Trophoblast cell (in vitro differentiated cells and primary cell): ENCODE measurements around the gene KIRREL2.

ENCODE experiments used
- DNase-seq, 2 donors: peaks; one replicate each; pipeline ENCODE4 v3.0.0-alpha.2; 2016
- H2AFZ ChIP-seq: 2 replicates; pipeline ENCODE4 v1.6.1; 2013; ENCODE audit warnings: low read length, moderate library complexity, mild to moderate bottlenecking; ENCODE audit not compliant: insufficient read depth, poor library complexity
- H2AK5ac ChIP-seq: 2 replicates; pipeline ENCODE4 v1.6.1; 2013; ENCODE audit warnings: mild to moderate bottlenecking, low read length
- H2BK120ac ChIP-seq: 2 replicates; pipeline ENCODE4 v1.6.1; 2013; ENCODE audit warnings: low read length, mild to moderate bottlenecking, moderate library complexity; ENCODE audit not compliant: insufficient read depth, poor library complexity
- H2BK12ac ChIP-seq: 2 replicates; pipeline ENCODE4 v1.6.1; 2013; ENCODE audit warnings: mild to moderate bottlenecking, low read length, moderate library complexity
- H2BK5ac ChIP-seq: 2 replicates; pipeline ENCODE4 v1.6.1; 2013; ENCODE audit warnings: low read length, low read depth, moderate library complexity, mild to moderate bottlenecking; ENCODE audit not compliant: poor library complexity
- H3K14ac ChIP-seq: 2 replicates; pipeline ENCODE4 v1.6.1; 2013; ENCODE audit warnings: mild to moderate bottlenecking, low read length
- H3K18ac ChIP-seq: 2 replicates; pipeline ENCODE4 v1.6.1; 2013; ENCODE audit warnings: mild to moderate bottlenecking, low read length
- H3K23ac ChIP-seq: 2 replicates; pipeline ENCODE4 v1.6.1; 2013; ENCODE audit warnings: low read length
- H3K27ac ChIP-seq: 2 replicates; pipeline ENCODE4 v1.5.1; 2013; ENCODE audit warnings: low read depth, mild to moderate bottlenecking, inconsistent platforms, low read length, moderate library complexity
- H3K27me3 ChIP-seq: 2 replicates; pipeline ENCODE4 v1.6.1; 2013; ENCODE audit warnings: inconsistent platforms, mild to moderate bottlenecking, low read length, moderate library complexity; ENCODE audit not compliant: insufficient read depth
- H3K36me3 ChIP-seq, 2 experiments: 1 replicate in 1 of 2; 2 replicates in 1 of 2; pipeline ENCODE4 v1.6.1; 2013; ENCODE audit warnings: low read length in 2 of 2, mild to moderate bottlenecking in 2 of 2, moderate library complexity in 1 of 2; ENCODE audit not compliant: insufficient read depth in 2 of 2, control insufficient read depth in 1 of 2
- H3K4ac ChIP-seq: 2 replicates; pipeline ENCODE4 v1.6.1; 2013; ENCODE audit warnings: low read depth, mild to moderate bottlenecking, low read length, moderate library complexity
- H3K4me1 ChIP-seq, 2 experiments: 1 replicate in 1 of 2; 2 replicates in 1 of 2; pipeline ENCODE4 v1.6.1; 2013; ENCODE audit warnings: low read length in 2 of 2, mild to moderate bottlenecking in 2 of 2, moderate library complexity in 1 of 2; ENCODE audit not compliant: insufficient read depth in 2 of 2, control insufficient read depth in 1 of 2
- H3K4me2 ChIP-seq: 2 replicates; pipeline ENCODE4 v1.6.1; 2013; ENCODE audit warnings: inconsistent platforms, mild to moderate bottlenecking, low read length, moderate library complexity
- H3K4me3 ChIP-seq: 2 replicates; pipeline ENCODE4 v1.5.1; 2013; ENCODE audit warnings: mild to moderate bottlenecking, low read depth, low read length, inconsistent platforms
- H3K79me1 ChIP-seq: one replicate; pipeline ENCODE4 v1.6.1; 2013; ENCODE audit warnings: low read length
- H3K79me2 ChIP-seq: 2 replicates; pipeline ENCODE4 v1.6.1; 2013; ENCODE audit warnings: low read length, mild to moderate bottlenecking; ENCODE audit not compliant: control insufficient read depth, insufficient read depth, poor library complexity
- H3K9ac ChIP-seq: 2 replicates; pipeline ENCODE4 v1.6.1; 2013; ENCODE audit warnings: mild to moderate bottlenecking, low read length
- H3K9me3 ChIP-seq: 2 replicates; pipeline ENCODE4 v1.6.1; 2013; ENCODE audit warnings: low read depth, mild to moderate bottlenecking, control low read depth, inconsistent platforms, low read length; ENCODE audit not compliant: insufficient read depth
- H4K12ac ChIP-seq: 2 replicates; pipeline ENCODE4 v1.6.1; 2013; ENCODE audit warnings: low read depth, mild to moderate bottlenecking, low read length, moderate library complexity
- H4K8ac ChIP-seq: 2 replicates; pipeline ENCODE4 v1.6.1; 2013; ENCODE audit warnings: low read depth, mild to moderate bottlenecking, low read length, moderate library complexity
- H4K91ac ChIP-seq: one replicate; pipeline ENCODE4 v1.6.1; 2013; ENCODE audit warnings: low read depth, mild to moderate bottlenecking, low read length, moderate library complexity
- WGBS: extraction: QIAGEN DNeasy Blood & Tissue Kit; methylation state at CpG from one replicate; pipeline ENCODE4 v1.1.7; 2013; ENCODE audit warnings: missing lambda C conversion rate; ENCODE audit not compliant: insufficient read length, insufficient coverage; ENCODE audit errors: extremely low coverage; 5-methylcytosine and 5-hydroxymethylcytosine counted together

Gene KIRREL2

DNA sequence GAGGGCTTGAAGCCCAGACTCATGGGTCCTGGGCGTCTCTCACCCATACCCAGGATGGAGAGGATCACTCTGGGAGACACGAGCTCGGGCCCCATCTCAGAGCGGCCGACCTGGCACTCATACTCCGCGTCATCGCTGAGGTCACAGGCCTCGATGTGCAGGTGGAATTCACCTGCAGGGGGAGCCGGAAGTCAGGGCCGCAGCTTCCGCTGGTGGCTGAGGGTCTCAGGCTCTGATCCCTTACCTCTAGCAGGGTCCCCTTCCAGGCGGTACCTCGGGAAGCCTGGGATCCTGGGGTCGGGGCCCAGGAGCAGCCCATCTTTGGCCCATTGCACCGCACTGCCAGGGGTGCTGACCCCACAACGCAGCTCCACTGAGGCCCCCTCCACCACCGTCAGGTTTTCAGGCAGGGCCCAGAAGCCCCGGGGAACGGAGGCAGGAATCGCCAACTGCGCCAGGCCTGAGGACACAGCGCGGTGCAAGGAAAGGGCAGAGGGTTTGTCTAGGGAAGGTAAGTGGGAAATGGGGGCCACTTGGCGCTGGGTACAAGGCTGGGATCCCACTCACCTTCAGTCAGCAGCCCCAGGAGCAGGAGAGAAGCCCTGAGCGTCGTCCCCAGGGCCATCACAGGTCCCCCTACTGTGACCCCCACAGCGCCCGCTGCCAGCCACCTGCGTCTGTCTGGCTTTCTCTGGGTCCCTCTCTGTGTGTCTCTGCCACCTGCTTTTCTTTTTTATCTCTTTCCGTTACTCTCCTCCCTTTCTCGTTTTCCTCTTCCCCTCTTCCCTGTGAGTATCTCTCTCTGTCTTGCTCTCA is 5.3 kb upstream of the KIRREL2 start:
- no peak overlapping the region for H4K12ac ChIP-seq
- H3K4me2 ChIP-seq, result no peak overlapping the region
- H3K23ac ChIP-seq, result no peak overlapping the region
- no peak for DNase-seq
- no peak overlapping the region for H3K9ac ChIP-seq
- H3K79me2 ChIP-seq, result no peaks in the 10 kb centered on the region
- no peak overlapping the region for H3K14ac ChIP-seq
- H2BK120ac ChIP-seq, result no peak overlapping the region
- no peaks in the 10 kb centered on the region for H3K79me1 ChIP-seq
- no peak overlapping the region for H2BK12ac ChIP-seq
- peaks cover 16% of the 10 kb centered on the region for H3K27me3 ChIP-seq
- no peak overlapping the region for H3K4ac ChIP-seq
- no peak overlapping the region for H4K8ac ChIP-seq
- H3K4me1 ChIP-seq, result peaks cover 0 to 3% of the 10 kb centered on the region in 2 experiments
- no peak overlapping the region for H2AK5ac ChIP-seq
- H3K9me3 ChIP-seq, result no peaks in the 10 kb centered on the region
- WGBS, result no CpG with 5 or more reads among the region's 32 CpGs
- H4K91ac ChIP-seq, result no peak overlapping the region
- H3K36me3 ChIP-seq, result no peaks in the 10 kb centered on the region
- H3K27ac ChIP-seq, result no peak overlapping the region
- H3K18ac ChIP-seq, result no peak overlapping the region
- no peak overlapping the region for H3K4me3 ChIP-seq
- H2BK5ac ChIP-seq, result no peak overlapping the region
- H2AFZ ChIP-seq, result no peak overlapping the region

DNA sequence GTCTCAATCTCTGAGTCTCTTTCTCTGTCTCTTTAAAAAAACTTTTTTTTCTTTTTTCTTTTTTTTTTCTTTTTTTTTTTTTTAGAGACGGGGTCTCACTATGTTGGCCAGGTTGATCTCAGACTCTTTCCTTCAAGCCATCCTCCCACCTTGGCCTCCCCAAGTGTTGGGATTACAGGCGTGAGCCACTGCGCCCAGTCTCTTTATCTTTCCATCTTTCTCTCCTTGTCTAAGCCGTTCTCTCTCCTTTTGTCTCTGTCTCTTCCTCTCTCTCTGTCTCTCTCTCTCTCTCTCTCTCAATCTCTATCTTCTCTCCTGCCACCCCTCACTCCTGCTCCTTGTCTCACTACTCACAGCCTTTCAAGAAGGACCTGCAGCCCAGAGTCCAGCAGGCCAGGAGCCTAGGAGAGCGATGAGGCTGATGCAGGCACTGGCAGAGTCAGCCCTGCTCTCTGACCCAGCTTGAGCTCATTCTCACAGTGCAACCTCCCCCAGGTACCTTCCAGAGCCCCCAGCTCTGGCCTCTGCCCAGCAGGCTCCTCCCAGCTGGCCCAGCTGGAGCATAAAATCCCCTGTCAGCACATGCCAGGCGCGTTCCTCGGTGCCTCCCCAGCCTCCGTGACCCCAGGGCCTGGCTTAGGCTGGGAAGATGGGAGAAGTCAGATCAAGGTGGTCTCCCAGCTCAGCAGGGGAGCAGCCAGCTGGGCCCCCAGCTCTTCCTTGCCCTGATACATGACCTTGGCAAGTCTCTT is 4.5 kb upstream of the KIRREL2 start, which contains the start of gene NPHS1:
Gene NPHS1, minus strand, starts transcription at position 476 of the 752 bp plus-strand sequence. CDS start 667 bp downstream, outside the sequence.
- H2AFZ ChIP-seq, result no peak within 1 kb of the TSS
- H4K12ac ChIP-seq, result no peak within 1 kb of the TSS
- no peak within 1 kb of the TSS for H3K27ac ChIP-seq
- no CpG with 5 or more reads among the region's 9 CpGs for WGBS
- no peaks in the 10 kb centered on the region for H3K36me3 ChIP-seq
- no peak within 1 kb of the TSS for H3K23ac ChIP-seq
- H4K91ac ChIP-seq, result no peak within 1 kb of the TSS
- no peaks in the 10 kb centered on the region for H3K79me1 ChIP-seq
- H4K8ac ChIP-seq, result no peak within 1 kb of the TSS
- H3K4me1 ChIP-seq, result peaks cover 0 to 3% of the 10 kb centered on the region in 2 experiments
- H3K18ac ChIP-seq, result no peak within 1 kb of the TSS
- no peak for DNase-seq
- no peak within 1 kb of the TSS for H3K4me3 ChIP-seq
- no peaks in the 10 kb centered on the region for H3K79me2 ChIP-seq
- no peak within 1 kb of the TSS for H3K4ac ChIP-seq
- H3K14ac ChIP-seq, result no peak within 1 kb of the TSS
- H3K4me2 ChIP-seq, result no peak within 1 kb of the TSS
- no peak within 1 kb of the TSS for H3K9ac ChIP-seq
- H2BK120ac ChIP-seq, result no peak within 1 kb of the TSS
- H3K27me3 ChIP-seq, result peaks cover 23% of the 10 kb centered on the region
- no peak within 1 kb of the TSS for H2BK5ac ChIP-seq
- peaks cover under 1% of the 10 kb centered on the region for H3K9me3 ChIP-seq
- H2AK5ac ChIP-seq, result no peak within 1 kb of the TSS
- no peak within 1 kb of the TSS for H2BK12ac ChIP-seq

DNA sequence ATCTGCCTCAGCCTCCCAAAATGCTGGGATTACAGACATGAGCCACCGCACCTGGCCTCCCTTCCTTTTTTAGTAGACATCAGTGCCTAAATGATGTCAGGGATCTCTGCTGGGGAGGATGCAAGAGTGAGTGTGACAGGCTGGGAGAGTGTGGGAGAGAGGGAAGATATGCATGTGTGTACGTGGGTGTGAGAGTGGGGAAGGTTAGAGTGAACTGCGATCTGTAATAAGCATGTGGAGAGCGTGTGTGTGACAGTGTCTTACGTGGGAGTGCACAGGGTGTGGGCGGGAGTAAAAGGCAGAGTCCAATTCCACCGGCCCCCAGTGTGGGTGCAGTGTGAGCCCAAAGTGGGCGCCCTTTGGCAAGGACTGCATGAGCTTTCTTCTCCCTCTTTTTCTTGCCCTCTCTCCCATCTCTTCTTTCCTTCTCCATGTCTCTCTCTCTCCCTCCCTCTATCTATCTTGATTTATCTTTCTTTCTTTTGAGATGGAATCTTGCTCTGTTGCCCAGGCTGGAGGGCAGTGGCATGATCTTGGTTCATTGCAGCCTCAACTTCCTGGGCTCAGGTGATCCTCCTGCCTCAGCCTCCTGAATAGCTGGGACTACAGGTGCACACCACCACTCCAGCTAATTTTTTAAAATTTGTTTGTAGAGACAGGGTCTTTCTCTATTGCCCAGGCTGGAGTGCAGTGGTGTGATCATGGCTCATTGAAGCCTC is 3.5 kb upstream of the KIRREL2 start:
- no peaks in the 10 kb centered on the region for H3K79me1 ChIP-seq
- H4K8ac ChIP-seq, result no peak overlapping the region
- no peak overlapping the region for H3K27ac ChIP-seq
- H3K18ac ChIP-seq, result no peak overlapping the region
- H3K4me3 ChIP-seq, result no peak overlapping the region
- H3K9me3 ChIP-seq, result peaks cover 2% of the 10 kb centered on the region
- no peak overlapping the region for H3K9ac ChIP-seq
- no peak overlapping the region for H3K4ac ChIP-seq
- no peak overlapping the region for H4K91ac ChIP-seq
- no peak for DNase-seq
- no peak overlapping the region for H3K14ac ChIP-seq
- H2AK5ac ChIP-seq, result no peak overlapping the region
- H2BK120ac ChIP-seq, result no peak overlapping the region
- no peak overlapping the region for H2BK5ac ChIP-seq
- no peak overlapping the region for H3K4me2 ChIP-seq
- H3K79me2 ChIP-seq, result no peaks in the 10 kb centered on the region
- no peak overlapping the region for H2AFZ ChIP-seq
- H3K23ac ChIP-seq, result no peak overlapping the region
- H3K27me3 ChIP-seq, result peaks cover 26% of the 10 kb centered on the region
- no peak overlapping the region for H2BK12ac ChIP-seq
- no peak overlapping the region for H4K12ac ChIP-seq
- H3K36me3 ChIP-seq, result no peaks in the 10 kb centered on the region
- WGBS, result no CpG with 5 or more reads among the region's 8 CpGs
- peaks cover 0 to 3% of the 10 kb centered on the region in 2 experiments for H3K4me1 ChIP-seq

DNA sequence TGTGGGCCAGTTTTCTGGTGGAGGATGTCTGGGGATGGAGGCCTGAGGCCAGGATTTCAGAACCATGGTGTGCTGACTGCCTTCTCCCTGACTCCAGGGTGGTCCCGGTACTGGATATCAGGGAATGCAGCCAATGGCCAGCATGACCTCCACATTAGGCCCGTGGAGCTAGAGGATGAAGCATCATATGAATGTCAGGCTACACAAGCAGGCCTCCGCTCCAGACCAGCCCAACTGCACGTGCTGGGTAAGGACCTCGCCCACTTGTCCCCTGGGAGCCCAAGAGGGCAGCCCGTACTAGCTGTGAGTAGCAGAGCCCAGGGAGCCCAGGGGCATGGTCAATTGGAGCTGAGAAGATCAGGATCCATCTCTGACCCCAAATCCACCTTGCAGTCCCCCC is 1.6 kb downstream of the KIRREL2 start:
- H3K79me1 ChIP-seq, result no peaks in the 10 kb centered on the region
- H2AFZ ChIP-seq, result no peak overlapping the region
- WGBS, result no CpG with 5 or more reads among the region's 6 CpGs
- H2BK5ac ChIP-seq, result no peak overlapping the region
- H3K4me1 ChIP-seq, result peaks cover 6 to 9% of the 10 kb centered on the region in 2 experiments
- no peak for DNase-seq
- H4K91ac ChIP-seq, result no peak overlapping the region
- peaks cover 47% of the 10 kb centered on the region for H3K27me3 ChIP-seq
- no peak overlapping the region for H3K9ac ChIP-seq
- H3K14ac ChIP-seq, result no peak overlapping the region
- H3K79me2 ChIP-seq, result no peaks in the 10 kb centered on the region
- H4K12ac ChIP-seq, result no peak overlapping the region
- no peak overlapping the region for H4K8ac ChIP-seq
- H3K23ac ChIP-seq, result no peak overlapping the region
- H3K18ac ChIP-seq, result no peak overlapping the region
- no peaks in the 10 kb centered on the region for H3K36me3 ChIP-seq
- peaks cover 5% of the 10 kb centered on the region for H3K9me3 ChIP-seq
- H3K4ac ChIP-seq, result no peak overlapping the region
- no peak overlapping the region for H3K27ac ChIP-seq
- no peak overlapping the region for H2BK120ac ChIP-seq
- H3K4me2 ChIP-seq, result no peak overlapping the region
- H3K4me3 ChIP-seq, result no peak overlapping the region
- no peak overlapping the region for H2AK5ac ChIP-seq
- H2BK12ac ChIP-seq, result no peak overlapping the region
